GM23338 (cell line): ENCODE measurements around the gene HTR3B. TPM values are rescaled to one million over a fixed set of nuclear protein-coding genes. Genes with fewer than 3 reads are reported as not detected.

Experiments
- ATAC-seq: fragments of 200-7000 bp; cut with Tn5 transposase; 3 replicates; pipeline ENCODE4 v1.9.1; 2020
- DNase-seq: peaks from one replicate; pipeline ENCODE4 v3.0.0-alpha.2; 2015; ENCODE audit warnings: low spot score
- H2AFZ ChIP-seq: fragments of 200-600 bp; sonication (generic); 2 replicates; pipeline ENCODE4 v1.8.0; 2016; ENCODE audit warnings: antibody characterized with exemption, mild to moderate bottlenecking, moderate library complexity
- H3F3A ChIP-seq: fragments of 200-600 bp; sonication (generic); replicated peaks from 2 replicates; pipeline ENCODE4 v1.8.0; 2017; ENCODE audit warnings: antibody characterized with exemption, mixed run types, low read depth
- H3K27ac ChIP-seq: fragments of 200-600 bp; sonication (generic); 2 replicates; pipeline ENCODE4 v1.6.1; 2016; ENCODE audit warnings: low read depth
- H3K27me3 ChIP-seq: fragments of 200-600 bp; sonication (generic); 2 replicates; pipeline ENCODE4 v1.8.0; 2016; ENCODE audit warnings: mild to moderate bottlenecking, mixed run types, moderate library complexity; ENCODE audit not compliant: insufficient read depth
- H3K36me3 ChIP-seq: fragments of 200-600 bp; sonication (generic); 2 replicates; pipeline ENCODE4 v1.8.0; 2016; ENCODE audit warnings: mild to moderate bottlenecking; ENCODE audit not compliant: insufficient read depth
- H3K4me1 ChIP-seq: fragments of 200-600 bp; sonication (generic); 2 replicates; pipeline ENCODE4 v1.8.0; 2016; ENCODE audit warnings: mild to moderate bottlenecking, moderate library complexity; ENCODE audit not compliant: insufficient read depth
- H3K4me2 ChIP-seq: fragments of 200-600 bp; sonication (generic); 2 replicates; pipeline ENCODE4 v1.7.1; 2017; ENCODE audit warnings: mixed run types
- H3K4me3 ChIP-seq: fragments of 200-600 bp; sonication (generic); 2 replicates; pipeline ENCODE4 v1.6.1; 2016; ENCODE audit warnings: mixed run types
- H3K79me2 ChIP-seq: fragments of 200-600 bp; sonication (generic); replicated peaks from 2 replicates; pipeline ENCODE4 v1.8.0; 2017; ENCODE audit warnings: mild to moderate bottlenecking; ENCODE audit not compliant: insufficient read depth
- H3K9me2 ChIP-seq: fragments of 200-600 bp; sonication (generic); 2 replicates; pipeline ENCODE4 v1.8.0; 2017; ENCODE audit not compliant: insufficient read depth
- H4K20me1 ChIP-seq: fragments of 200-600 bp; sonication (generic); replicated peaks from 2 replicates; pipeline ENCODE4 v1.8.0; 2017; ENCODE audit warnings: mild to moderate bottlenecking; ENCODE audit not compliant: insufficient read depth
- H3K27ac Mint-ChIP-seq: 2 replicates; pipeline ENCODE4 v1.8.0; 2020; ENCODE audit warnings: inconsistent platforms, mild to moderate bottlenecking, moderate library complexity, mixed read lengths
- H3K27me3 Mint-ChIP-seq: 3 replicates; pipeline ENCODE4 v1.8.0; 2022; ENCODE audit warnings: low read depth, mild to moderate bottlenecking, moderate library complexity, mixed read lengths, inconsistent platforms; ENCODE audit not compliant: insufficient read depth, poor library complexity
- H3K36me3 Mint-ChIP-seq: 3 replicates; pipeline ENCODE4 v1.8.0; 2021; ENCODE audit warnings: low read depth, mild to moderate bottlenecking, inconsistent platforms, moderate library complexity, mixed read lengths
- H3K4me1 Mint-ChIP-seq: 3 replicates; pipeline ENCODE4 v1.8.0; 2020; ENCODE audit warnings: mild to moderate bottlenecking, inconsistent platforms, mixed read lengths
- H3K4me3 Mint-ChIP-seq: 3 replicates; pipeline ENCODE4 v1.8.0; 2021; ENCODE audit warnings: moderate library complexity, mild to moderate bottlenecking, inconsistent platforms, mixed read lengths
- H3K9me3 Mint-ChIP-seq: 3 replicates; pipeline ENCODE4 v1.8.0; 2020; ENCODE audit warnings: moderate library complexity, mild to moderate bottlenecking, inconsistent platforms, mixed read lengths
- CREB1 ChIP-seq: fragments of 250-450 bp; sonication (Bioruptor Pico); IDR thresholded peaks from 2 replicates; pipeline ENCODE4 v1.5.0; 2020; ENCODE audit warnings: low read depth, mild to moderate bottlenecking, moderate library complexity
- EZH2 ChIP-seq: fragments of 200-600 bp; sonication (generic); IDR thresholded peaks from one replicate; pipeline ENCODE4 v1.8.0; 2017; ENCODE audit warnings: antibody characterized with exemption, mild to moderate bottlenecking, low read depth; ENCODE audit not compliant: unreplicated experiment
- EZH2phosphoT487 ChIP-seq: fragments of 200-600 bp; sonication (generic); IDR thresholded peaks from one replicate; pipeline ENCODE4 v1.8.1; 2018; ENCODE audit warnings: antibody characterized with exemption; ENCODE audit not compliant: unreplicated experiment
- JUNB ChIP-seq: IDR thresholded peaks from one replicate; pipeline ENCODE4 v1.6.1; 2016; ENCODE audit warnings: antibody characterized with exemption; ENCODE audit not compliant: unreplicated experiment
- NANOG ChIP-seq: IDR thresholded peaks from 2 replicates; pipeline ENCODE4 v1.6.1; 2016; ENCODE audit warnings: antibody characterized with exemption, borderline replicate concordance
- POLR2AphosphoS5 ChIP-seq: IDR thresholded peaks from 2 replicates; pipeline ENCODE4 v1.6.1; 2016; ENCODE audit warnings: antibody characterized with exemption, low read depth
- STAT1 ChIP-seq: IDR thresholded peaks from one replicate; pipeline ENCODE4 v1.6.1; 2016; ENCODE audit warnings: antibody characterized with exemption; ENCODE audit not compliant: unreplicated experiment
- ZNF114 ChIP-seq: fragments of 250-450 bp; sonication (Bioruptor Pico); IDR thresholded peaks from 2 replicates; pipeline ENCODE4 v1.5.0; 2020; ENCODE audit warnings: mild to moderate bottlenecking, moderate library complexity
- ZNF331 ChIP-seq: fragments of 250-450 bp; sonication (Bioruptor Pico); IDR thresholded peaks from 2 replicates; pipeline ENCODE4 v1.5.0; 2020; ENCODE audit warnings: low read depth, mild to moderate bottlenecking, moderate library complexity
- polyA plus RNA-seq: library from polyadenylated mRNA; unstranded; fragments of >200 nt; fragmentation: Nextera tagmentation; extraction: Ambion mirVana; gene quantifications from 2 replicates; pipeline ENCODE4 v1.2.1, GENCODE V29; 2016
- total RNA-seq: library from RNA; depleted of rRNA; stranded (reverse); fragments of >200 nt; shearing (Covaris generic); gene quantifications from 2 replicates; pipeline ENCODE4 v1.2.3, GENCODE V29; 2014
- TF ChIP-seq, protein P1 (sequence below): IDR thresholded peaks from one replicate; pipeline ENCODE4 v1.6.1; 2018; ENCODE audit warnings: antibody characterized with exemption; ENCODE audit not compliant: unreplicated experiment
- TF ChIP-seq, protein P2 (sequence below), 2 experiments: fragments of 200-600 bp in 1 of 2; sonication (generic) in 1 of 2; conservative IDR thresholded peaks; 2 replicates each; pipeline versions ENCODE4 v1.5.1 to v1.6.1; 2016 to 2017; ENCODE audit warnings: antibody characterized with exemption in 2 of 2, low read depth in 2 of 2, mild to moderate bottlenecking in 2 of 2, moderate library complexity in 1 of 2
- TF ChIP-seq, protein P3 (sequence below): fragments of 250-450 bp; sonication (Bioruptor Pico); IDR thresholded peaks from 2 replicates; pipeline ENCODE4 v1.5.0; 2020; ENCODE audit warnings: mild to moderate bottlenecking, moderate library complexity
- TF ChIP-seq, protein P4 (sequence below): IDR thresholded peaks from 2 replicates; pipeline ENCODE4 v1.6.1; 2016; ENCODE audit warnings: antibody characterized with exemption

HTR3B gene
- total and polyA plus RNA-seq, 2 experiments from 2014 or later, result not detected

DNA sequence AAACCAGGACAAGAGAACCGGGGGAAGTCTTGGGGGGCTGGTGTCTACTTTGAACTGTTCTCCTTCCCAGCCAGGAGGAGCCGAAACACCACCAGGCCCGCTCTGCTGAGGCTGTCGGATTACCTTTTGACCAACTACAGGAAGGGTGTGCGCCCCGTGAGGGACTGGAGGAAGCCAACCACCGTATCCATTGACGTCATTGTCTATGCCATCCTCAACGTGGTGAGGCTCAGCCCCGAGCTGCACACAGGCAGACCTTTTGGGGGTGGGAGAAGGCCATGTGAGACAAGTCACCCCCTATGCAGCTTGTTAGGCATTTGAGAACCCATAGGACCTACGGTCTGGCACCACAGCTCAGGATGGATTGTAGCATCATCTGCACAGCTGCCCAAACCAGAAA lies 73.1 kb downstream of the HTR3B start:
- Mint-ChIP-seq H3K9me3 (no peaks in the 10 kb centered on the region; the same call in 2 of the 3 replicates), H3K36me3 (no peaks in the 10 kb centered on the region), H3K27ac (no peak overlapping the region), H3K4me3 (no peak overlapping the region), H3K27me3 (peaks cover 12% of the 10 kb centered on the region), H3K4me1 (peaks cover 20% of the 10 kb centered on the region)
- TF ChIP-seq, protein P1, sequence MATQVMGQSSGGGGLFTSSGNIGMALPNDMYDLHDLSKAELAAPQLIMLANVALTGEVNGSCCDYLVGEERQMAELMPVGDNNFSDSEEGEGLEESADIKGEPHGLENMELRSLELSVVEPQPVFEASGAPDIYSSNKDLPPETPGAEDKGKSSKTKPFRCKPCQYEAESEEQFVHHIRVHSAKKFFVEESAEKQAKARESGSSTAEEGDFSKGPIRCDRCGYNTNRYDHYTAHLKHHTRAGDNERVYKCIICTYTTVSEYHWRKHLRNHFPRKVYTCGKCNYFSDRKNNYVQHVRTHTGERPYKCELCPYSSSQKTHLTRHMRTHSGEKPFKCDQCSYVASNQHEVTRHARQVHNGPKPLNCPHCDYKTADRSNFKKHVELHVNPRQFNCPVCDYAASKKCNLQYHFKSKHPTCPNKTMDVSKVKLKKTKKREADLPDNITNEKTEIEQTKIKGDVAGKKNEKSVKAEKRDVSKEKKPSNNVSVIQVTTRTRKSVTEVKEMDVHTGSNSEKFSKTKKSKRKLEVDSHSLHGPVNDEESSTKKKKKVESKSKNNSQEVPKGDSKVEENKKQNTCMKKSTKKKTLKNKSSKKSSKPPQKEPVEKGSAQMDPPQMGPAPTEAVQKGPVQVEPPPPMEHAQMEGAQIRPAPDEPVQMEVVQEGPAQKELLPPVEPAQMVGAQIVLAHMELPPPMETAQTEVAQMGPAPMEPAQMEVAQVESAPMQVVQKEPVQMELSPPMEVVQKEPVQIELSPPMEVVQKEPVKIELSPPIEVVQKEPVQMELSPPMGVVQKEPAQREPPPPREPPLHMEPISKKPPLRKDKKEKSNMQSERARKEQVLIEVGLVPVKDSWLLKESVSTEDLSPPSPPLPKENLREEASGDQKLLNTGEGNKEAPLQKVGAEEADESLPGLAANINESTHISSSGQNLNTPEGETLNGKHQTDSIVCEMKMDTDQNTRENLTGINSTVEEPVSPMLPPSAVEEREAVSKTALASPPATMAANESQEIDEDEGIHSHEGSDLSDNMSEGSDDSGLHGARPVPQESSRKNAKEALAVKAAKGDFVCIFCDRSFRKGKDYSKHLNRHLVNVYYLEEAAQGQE, result no peak
- TF ChIP-seq JUNB (no peak), ZNF331 (no peak), CREB1 (CRISPR knock-in tag) (no peak), EZH2 (no peak), STAT1 (no peak), POLR2AphosphoS5 (no peak), ZNF114 (no peak), NANOG (no peak), EZH2phosphoT487 (no peak)
- TF ChIP-seq, protein P2, sequence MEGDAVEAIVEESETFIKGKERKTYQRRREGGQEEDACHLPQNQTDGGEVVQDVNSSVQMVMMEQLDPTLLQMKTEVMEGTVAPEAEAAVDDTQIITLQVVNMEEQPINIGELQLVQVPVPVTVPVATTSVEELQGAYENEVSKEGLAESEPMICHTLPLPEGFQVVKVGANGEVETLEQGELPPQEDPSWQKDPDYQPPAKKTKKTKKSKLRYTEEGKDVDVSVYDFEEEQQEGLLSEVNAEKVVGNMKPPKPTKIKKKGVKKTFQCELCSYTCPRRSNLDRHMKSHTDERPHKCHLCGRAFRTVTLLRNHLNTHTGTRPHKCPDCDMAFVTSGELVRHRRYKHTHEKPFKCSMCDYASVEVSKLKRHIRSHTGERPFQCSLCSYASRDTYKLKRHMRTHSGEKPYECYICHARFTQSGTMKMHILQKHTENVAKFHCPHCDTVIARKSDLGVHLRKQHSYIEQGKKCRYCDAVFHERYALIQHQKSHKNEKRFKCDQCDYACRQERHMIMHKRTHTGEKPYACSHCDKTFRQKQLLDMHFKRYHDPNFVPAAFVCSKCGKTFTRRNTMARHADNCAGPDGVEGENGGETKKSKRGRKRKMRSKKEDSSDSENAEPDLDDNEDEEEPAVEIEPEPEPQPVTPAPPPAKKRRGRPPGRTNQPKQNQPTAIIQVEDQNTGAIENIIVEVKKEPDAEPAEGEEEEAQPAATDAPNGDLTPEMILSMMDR (conservative IDR thresholded peaks at IDR 0.05; ENCODE audit: low read depth in 2 of 2), result no peak
- TF ChIP-seq, protein P3, sequence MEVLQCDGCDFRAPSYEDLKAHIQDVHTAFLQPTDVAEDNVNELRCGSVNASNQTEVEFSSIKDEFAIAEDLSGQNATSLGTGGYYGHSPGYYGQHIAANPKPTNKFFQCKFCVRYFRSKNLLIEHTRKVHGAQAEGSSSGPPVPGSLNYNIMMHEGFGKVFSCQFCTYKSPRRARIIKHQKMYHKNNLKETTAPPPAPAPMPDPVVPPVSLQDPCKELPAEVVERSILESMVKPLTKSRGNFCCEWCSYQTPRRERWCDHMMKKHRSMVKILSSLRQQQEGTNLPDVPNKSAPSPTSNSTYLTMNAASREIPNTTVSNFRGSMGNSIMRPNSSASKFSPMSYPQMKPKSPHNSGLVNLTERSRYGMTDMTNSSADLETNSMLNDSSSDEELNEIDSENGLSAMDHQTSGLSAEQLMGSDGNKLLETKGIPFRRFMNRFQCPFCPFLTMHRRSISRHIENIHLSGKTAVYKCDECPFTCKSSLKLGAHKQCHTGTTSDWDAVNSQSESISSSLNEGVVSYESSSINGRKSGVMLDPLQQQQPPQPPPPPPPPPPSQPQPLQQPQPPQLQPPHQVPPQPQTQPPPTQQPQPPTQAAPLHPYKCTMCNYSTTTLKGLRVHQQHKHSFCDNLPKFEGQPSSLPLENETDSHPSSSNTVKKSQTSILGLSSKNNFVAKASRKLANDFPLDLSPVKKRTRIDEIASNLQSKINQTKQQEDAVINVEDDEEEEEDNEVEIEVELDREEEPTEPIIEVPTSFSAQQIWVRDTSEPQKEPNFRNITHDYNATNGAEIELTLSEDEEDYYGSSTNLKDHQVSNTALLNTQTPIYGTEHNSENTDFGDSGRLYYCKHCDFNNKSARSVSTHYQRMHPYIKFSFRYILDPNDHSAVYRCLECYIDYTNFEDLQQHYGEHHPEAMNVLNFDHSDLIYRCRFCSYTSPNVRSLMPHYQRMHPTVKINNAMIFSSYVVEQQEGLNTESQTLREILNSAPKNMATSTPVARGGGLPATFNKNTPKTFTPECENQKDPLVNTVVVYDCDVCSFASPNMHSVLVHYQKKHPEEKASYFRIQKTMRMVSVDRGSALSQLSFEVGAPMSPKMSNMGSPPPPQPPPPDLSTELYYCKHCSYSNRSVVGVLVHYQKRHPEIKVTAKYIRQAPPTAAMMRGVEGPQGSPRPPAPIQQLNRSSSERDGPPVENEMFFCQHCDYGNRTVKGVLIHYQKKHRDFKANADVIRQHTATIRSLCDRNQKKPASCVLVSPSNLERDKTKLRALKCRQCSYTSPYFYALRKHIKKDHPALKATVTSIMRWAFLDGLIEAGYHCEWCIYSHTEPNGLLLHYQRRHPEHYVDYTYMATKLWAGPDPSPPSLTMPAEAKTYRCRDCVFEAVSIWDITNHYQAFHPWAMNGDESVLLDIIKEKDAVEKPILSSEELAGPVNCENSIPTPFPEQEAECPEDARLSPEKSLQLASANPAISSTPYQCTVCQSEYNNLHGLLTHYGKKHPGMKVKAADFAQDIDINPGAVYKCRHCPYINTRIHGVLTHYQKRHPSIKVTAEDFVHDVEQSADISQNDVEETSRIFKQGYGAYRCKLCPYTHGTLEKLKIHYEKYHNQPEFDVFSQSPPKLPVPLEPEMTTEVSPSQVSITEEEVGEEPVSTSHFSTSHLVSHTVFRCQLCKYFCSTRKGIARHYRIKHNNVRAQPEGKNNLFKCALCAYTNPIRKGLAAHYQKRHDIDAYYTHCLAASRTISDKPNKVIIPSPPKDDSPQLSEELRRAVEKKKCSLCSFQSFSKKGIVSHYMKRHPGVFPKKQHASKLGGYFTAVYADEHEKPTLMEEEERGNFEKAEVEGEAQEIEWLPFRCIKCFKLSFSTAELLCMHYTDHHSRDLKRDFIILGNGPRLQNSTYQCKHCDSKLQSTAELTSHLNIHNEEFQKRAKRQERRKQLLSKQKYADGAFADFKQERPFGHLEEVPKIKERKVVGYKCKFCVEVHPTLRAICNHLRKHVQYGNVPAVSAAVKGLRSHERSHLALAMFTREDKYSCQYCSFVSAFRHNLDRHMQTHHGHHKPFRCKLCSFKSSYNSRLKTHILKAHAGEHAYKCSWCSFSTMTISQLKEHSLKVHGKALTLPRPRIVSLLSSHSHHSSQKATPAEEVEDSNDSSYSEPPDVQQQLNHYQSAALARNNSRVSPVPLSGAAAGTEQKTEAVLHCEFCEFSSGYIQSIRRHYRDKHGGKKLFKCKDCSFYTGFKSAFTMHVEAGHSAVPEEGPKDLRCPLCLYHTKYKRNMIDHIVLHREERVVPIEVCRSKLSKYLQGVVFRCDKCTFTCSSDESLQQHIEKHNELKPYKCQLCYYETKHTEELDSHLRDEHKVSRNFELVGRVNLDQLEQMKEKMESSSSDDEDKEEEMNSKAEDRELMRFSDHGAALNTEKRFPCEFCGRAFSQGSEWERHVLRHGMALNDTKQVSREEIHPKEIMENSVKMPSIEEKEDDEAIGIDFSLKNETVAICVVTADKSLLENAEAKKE, result no peak
- TF ChIP-seq, protein P4, sequence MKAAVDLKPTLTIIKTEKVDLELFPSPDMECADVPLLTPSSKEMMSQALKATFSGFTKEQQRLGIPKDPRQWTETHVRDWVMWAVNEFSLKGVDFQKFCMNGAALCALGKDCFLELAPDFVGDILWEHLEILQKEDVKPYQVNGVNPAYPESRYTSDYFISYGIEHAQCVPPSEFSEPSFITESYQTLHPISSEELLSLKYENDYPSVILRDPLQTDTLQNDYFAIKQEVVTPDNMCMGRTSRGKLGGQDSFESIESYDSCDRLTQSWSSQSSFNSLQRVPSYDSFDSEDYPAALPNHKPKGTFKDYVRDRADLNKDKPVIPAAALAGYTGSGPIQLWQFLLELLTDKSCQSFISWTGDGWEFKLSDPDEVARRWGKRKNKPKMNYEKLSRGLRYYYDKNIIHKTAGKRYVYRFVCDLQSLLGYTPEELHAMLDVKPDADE, result no peak
- Histone ChIP-seq H3K27ac (no peak overlapping the region), H3K27me3 (no peaks in the 10 kb centered on the region), H3F3A (no peaks in the 10 kb centered on the region), H4K20me1 (no peaks in the 10 kb centered on the region), H3K4me2 (no peak overlapping the region), H3K4me1 (peaks cover 13% of the 10 kb centered on the region), H3K36me3 (no peaks in the 10 kb centered on the region), H3K79me2 (no peaks in the 10 kb centered on the region), H2AFZ (no peak overlapping the region), H3K4me3 (no peak overlapping the region), H3K9me2 (no peaks in the 10 kb centered on the region)
- no peak for DNase-seq
- ATAC-seq, result no peak
